Activated naive CD4-positive, alpha-beta T cell treated with anti-CD3 and anti-CD28 coated beads for 36 hours (primary cell): ENCODE measurements around the gene INPP5K. TPM values are rescaled to one million over a fixed set of nuclear protein-coding genes. Genes with fewer than 3 reads are reported as not detected.
"Not testable (repeated sequence)": the region's sequence is repeated elsewhere in the genome, so short reads cannot be mapped to it uniquely, and the experiment has no call there.

ENCODE experiments used
- CTCF ChIA-PET: fragments of 350-600 bp; sonication (Branson Sonifier 250); formaldehyde crosslinking; loops from one replicate; lab custom pipeline; 2021; ENCODE audit warnings: antibody characterized with exemption; lab: Charles Lee
- DNase-seq: peaks from one replicate; pipeline ENCODE4 v3.0.0-alpha.2; 2020
- H3K27ac Mint-ChIP-seq: one replicate; pipeline ENCODE4 v1.8.0; 2021; ENCODE audit warnings: mild to moderate bottlenecking, mixed read lengths
- H3K27me3 Mint-ChIP-seq: one replicate; pipeline ENCODE4 v1.8.0; 2021; ENCODE audit warnings: low read depth, mixed read lengths
- H3K36me3 Mint-ChIP-seq: one replicate; pipeline ENCODE4 v1.8.0; 2021; ENCODE audit warnings: low read depth, mixed read lengths
- H3K4me1 Mint-ChIP-seq: one replicate; pipeline ENCODE4 v1.8.0; 2021; ENCODE audit warnings: low read depth, mixed read lengths
- H3K4me3 Mint-ChIP-seq: one replicate; pipeline ENCODE4 v1.8.0; 2021; ENCODE audit warnings: mild to moderate bottlenecking, moderate library complexity, mixed read lengths
- H3K9me3 Mint-ChIP-seq: one replicate; pipeline ENCODE4 v1.8.0; 2021; ENCODE audit warnings: mixed read lengths
- intact Hi-C: fragments of 100-400 bp; cut with micrococcal nuclease; formaldehyde crosslinking; loops from one replicate; pipeline ENCODE4 v1.15.1; 2023
- total RNA-seq, 2 experiments: library from RNA; stranded (reverse); gene quantifications; one replicate each; pipeline ENCODE4 v1.2.3, GENCODE V29; 2021

INPP5K gene
- total RNA-seq, 2 experiments from 2014 or later = 17.1 to 18.2 TPM

DNA sequence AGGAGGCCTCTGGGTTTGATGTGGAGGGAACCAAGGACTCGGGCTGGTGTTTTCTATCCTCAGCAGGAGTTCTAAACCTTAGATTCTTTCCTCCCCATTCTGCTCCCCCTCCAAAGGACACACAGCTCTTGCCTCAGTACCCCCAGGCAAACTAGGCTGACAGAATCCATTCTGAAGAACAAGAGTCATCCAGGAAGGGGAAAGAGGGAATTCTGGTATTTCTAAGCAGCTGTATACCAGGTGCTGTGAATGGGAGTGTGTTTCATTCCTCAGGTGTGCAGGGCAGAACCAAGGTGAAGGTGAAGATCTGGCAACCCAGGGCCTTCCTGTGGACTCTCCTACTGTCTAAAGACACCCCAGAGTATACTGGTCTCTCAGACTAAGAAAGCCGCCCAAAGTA lies 4.1 kb downstream of the INPP5K start:
- no peaks in the 10 kb centered on the region for H3K27me3 Mint-ChIP-seq
- H3K4me3 Mint-ChIP-seq = no peak overlapping the region
- H3K27ac Mint-ChIP-seq = no peak overlapping the region
- peaks cover 16% of the 10 kb centered on the region for H3K4me1 Mint-ChIP-seq
- intact Hi-C loops = no loop called here
- H3K36me3 Mint-ChIP-seq = peaks cover 6% of the 10 kb centered on the region
- no peaks in the 10 kb centered on the region for H3K9me3 Mint-ChIP-seq
- DNase-seq = no peak
- CTCF ChIA-PET = interaction anchor here (1.9 kb wide), 1 partner anchor 147 kb away, joined by 6 read pairs; no protein-coding TSS in a partner anchor

DNA sequence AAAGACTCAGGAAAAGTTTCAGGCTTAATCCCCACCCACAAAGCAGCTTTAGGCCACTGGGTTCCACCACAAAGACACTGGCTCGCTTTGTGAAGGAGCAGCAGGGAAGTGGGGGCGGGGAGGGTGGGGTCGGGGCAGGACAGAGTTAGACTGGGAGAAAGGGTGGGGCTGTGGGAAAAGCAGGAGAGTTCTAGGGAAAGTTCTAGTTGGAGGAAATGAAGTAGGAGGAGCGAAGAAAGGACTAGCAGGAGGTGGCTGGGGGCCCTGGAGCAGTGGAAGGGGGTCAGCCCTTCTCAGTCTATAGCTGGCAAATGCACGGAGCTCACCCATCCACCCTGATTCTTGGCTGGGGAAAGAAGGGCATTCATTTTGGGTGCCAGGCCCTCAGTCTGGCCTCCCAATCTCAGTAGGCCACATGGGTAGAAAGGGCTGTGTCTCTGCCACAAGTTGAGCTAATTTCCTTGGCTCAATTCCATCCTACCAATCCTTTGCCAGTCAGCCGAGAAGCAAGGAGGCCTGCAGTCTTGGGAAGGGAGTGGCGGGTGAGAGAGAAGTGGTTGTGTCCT lies 4.6 kb downstream of the INPP5K start:
- Mint-ChIP-seq H3K4me3 (no peak overlapping the region), H3K27me3 (no peaks in the 10 kb centered on the region), H3K36me3 (peaks cover 6% of the 10 kb centered on the region), H3K27ac (no peak overlapping the region), H3K9me3 (no peaks in the 10 kb centered on the region), H3K4me1 (peaks cover 16% of the 10 kb centered on the region)
- intact Hi-C loops = no loop called here
- DNase-seq = no peak
- CTCF ChIA-PET = interaction anchor here (1.9 kb wide), 1 partner anchor 146 kb away, joined by 6 read pairs; no protein-coding TSS in a partner anchor

DNA sequence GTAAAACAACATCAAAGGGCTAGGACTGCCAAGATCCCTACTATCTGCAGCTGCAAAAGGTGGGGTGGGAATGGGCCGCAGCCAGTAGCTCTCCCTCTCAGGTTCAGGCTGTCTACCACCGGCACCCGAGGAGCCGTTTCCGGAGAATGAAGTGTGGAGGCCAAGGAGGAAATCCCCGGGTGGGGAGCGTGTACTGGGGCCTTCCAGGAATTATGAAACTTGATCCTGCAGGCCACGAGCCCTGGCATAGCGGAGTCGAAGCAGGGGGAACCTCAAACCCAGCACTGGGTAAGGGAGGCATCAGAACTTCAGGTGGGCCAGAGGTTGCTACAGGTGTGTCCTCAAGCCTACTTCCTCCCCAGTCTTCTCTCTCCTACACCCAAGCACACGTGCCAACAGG lies 5.1 kb downstream of the INPP5K start:
- H3K36me3 Mint-ChIP-seq = peaks cover 6% of the 10 kb centered on the region
- no peak overlapping the region for H3K4me3 Mint-ChIP-seq
- intact Hi-C loops = no loop called here
- DNase-seq = no peak
- no peaks in the 10 kb centered on the region for H3K9me3 Mint-ChIP-seq
- peaks cover 16% of the 10 kb centered on the region for H3K4me1 Mint-ChIP-seq
- CTCF ChIA-PET = interaction anchor here (1.5 to 1.9 kb wide), 2 partner anchors 16 to 146 kb away, joined by 3 to 6 read pairs; no protein-coding TSS in a partner anchor
- H3K27ac Mint-ChIP-seq = no peak overlapping the region
- no peaks in the 10 kb centered on the region for H3K27me3 Mint-ChIP-seq

DNA sequence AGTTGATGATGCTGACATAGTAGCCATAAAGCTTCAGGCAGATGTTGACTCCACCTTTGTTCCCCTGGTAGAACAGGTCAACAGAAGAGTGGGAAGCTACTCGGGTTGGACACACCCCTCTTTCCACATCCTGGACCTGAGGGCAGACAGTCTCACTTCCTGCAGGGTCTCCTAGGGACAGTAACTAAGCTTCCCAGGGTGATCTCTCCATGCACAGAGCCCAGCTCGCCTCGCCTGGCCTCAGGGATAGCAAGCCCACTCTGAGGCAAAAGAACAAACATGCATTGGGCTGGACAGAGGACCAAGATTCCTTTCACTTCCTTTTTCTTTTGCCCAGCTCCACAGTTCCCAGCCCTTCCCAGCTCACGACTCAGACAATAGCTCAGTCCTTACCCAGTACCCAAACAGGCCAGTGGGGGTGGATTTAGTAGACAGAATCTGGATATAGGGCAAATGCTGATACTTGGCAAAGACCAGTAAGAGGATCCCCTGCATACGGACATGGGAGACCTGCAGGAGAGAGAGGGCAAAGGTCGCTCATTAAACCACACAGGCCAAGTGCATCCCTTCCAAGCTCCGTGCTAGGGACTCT lies 7.0 kb downstream of the INPP5K start:
- Mint-ChIP-seq H3K27ac (no peak overlapping the region), H3K4me3 (no peak overlapping the region), H3K27me3 (no peaks in the 10 kb centered on the region), H3K9me3 (no peaks in the 10 kb centered on the region), H3K4me1 (peaks cover 6% of the 10 kb centered on the region), H3K36me3 (peaks cover 9% of the 10 kb centered on the region)
- DNase-seq = no peak
- CTCF ChIA-PET = interaction anchor here (1.0 kb wide), 1 partner anchor 8 kb away, joined by 3 read pairs; no protein-coding TSS in a partner anchor
- intact Hi-C loops = no loop called here

DNA sequence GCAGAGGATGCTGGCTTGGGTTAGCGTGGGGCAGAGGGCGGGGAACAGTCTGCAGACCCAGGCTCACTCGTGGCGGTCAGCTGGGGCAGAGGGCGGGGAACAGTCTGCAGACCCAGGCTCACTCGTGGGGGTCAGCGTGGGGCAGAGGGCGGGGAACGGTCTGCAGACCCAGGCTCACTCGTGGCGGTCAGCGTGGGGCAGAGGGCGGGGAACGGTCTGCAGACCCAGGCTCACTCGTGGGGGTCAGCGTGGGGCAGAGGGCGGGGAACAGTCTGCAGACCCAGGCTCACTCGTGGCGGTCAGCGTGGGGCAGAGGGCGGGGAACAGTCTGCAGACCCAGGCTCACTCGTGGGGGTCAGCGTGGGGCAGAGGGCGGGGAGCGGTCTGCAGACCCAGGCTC lies 7.7 kb downstream of the INPP5K start:
- H3K27ac Mint-ChIP-seq, H3K4me3 Mint-ChIP-seq, H3K9me3 Mint-ChIP-seq, H3K4me1 Mint-ChIP-seq, DNase-seq, intact Hi-C loops, H3K36me3 Mint-ChIP-seq, H3K27me3 Mint-ChIP-seq, CTCF ChIA-PET: not testable (repeated sequence)

DNA sequence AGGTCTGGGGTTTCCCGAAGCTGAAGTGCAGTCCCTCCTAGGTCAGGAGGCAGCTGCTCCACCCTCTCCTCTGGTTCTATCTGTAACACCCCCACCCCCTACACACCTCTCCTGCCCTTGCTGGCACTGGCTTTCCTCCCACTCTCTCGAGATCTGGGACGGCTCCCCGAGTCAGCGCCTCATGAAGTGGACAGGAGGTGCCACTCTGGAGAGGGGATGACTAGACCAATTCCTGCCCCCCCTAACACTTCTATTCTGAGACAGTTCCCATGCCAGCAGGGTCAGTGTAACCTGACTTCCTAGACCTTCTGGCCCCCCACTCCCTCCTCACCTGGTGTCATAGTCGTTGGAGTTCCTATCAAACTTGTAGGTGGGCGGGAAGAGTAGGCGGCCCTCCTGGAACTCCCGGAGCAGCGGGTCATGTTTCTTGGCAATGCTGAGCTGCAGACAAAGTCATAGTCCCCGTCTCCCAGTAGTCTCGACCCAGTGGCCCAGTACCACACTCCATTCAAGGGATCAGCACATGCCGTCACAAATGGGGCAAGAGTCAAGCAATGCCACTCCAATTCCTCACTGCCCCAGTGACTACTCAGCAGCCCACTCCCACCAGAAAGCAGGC lies 9.7 kb downstream of the INPP5K start:
- no peaks in the 10 kb centered on the region for H3K9me3 Mint-ChIP-seq
- no peak for DNase-seq
- CTCF ChIA-PET = no interaction called here
- H3K27ac Mint-ChIP-seq = no peak overlapping the region
- intact Hi-C loops = no loop called here
- H3K36me3 Mint-ChIP-seq = peaks cover 6% of the 10 kb centered on the region
- no peak overlapping the region for H3K4me3 Mint-ChIP-seq
- peaks cover 2% of the 10 kb centered on the region for H3K4me1 Mint-ChIP-seq
- H3K27me3 Mint-ChIP-seq = no peaks in the 10 kb centered on the region

DNA sequence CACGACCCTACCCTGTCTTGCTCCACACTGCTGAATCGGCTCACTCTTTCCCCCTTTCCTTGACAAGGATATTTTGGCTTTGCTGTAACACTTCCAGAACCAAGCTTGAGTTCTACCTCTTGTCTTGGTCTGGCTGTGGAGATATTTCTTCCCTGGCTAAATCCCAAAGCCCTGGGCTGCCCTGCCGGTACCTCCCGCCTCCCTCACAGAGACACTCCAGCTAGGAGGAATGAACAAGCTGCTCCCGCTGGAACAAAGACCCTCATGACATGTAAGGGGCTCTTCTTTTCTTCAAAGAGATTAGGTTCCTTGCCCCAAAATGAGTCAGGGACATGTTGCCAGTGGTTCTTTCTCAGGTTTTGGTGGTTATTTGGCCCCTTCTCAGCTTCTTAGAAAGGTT lies 10.8 kb downstream of the INPP5K start:
- H3K9me3 Mint-ChIP-seq = no peaks in the 10 kb centered on the region
- DNase-seq = no peak
- H3K36me3 Mint-ChIP-seq = peaks cover 6% of the 10 kb centered on the region
- no peak overlapping the region for H3K4me3 Mint-ChIP-seq
- no peaks in the 10 kb centered on the region for H3K27me3 Mint-ChIP-seq
- CTCF ChIA-PET = interaction anchor here (1.1 to 1.4 kb wide), 2 partner anchors 11 to 125 kb away, joined by 3 to 6 read pairs; partner anchors contain the start of gene INPP5K
- H3K4me1 Mint-ChIP-seq = peaks cover 2% of the 10 kb centered on the region
- H3K27ac Mint-ChIP-seq = no peak overlapping the region
- intact Hi-C loops = no loop called here

DNA sequence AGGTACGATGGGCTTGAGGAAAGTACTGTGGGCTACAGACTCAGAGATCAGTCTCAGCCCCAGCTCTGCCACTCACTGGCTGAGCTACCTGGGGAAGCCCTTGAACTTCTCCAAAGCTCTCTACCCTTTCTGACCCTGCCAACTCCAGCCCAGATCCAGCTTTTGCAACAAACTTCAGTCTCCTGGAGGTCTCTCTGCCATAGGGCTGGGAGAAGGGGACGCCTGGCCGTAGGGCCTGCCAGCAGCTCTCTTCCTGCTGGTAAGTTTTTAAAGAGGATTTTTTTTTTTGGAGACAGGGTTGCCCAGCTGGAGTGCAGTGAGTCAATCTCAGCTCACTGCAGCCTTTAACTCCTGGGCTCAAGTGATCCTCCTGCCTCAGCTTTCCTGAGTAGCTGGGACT lies 11.5 kb downstream of the INPP5K start:
- Mint-ChIP-seq H3K4me3 (no peak overlapping the region), H3K4me1 (peaks cover 2% of the 10 kb centered on the region), H3K27me3 (no peaks in the 10 kb centered on the region), H3K36me3 (peaks cover 6% of the 10 kb centered on the region), H3K27ac (no peak overlapping the region), H3K9me3 (no peaks in the 10 kb centered on the region)
- intact Hi-C loops = no loop called here
- no peak for DNase-seq
- CTCF ChIA-PET = interaction anchor here (0.6 to 1.4 kb wide), 5 partner anchors 11 to 140 kb away, joined by 3 to 6 read pairs (median 4); partner anchors contain the start of gene INPP5K

DNA sequence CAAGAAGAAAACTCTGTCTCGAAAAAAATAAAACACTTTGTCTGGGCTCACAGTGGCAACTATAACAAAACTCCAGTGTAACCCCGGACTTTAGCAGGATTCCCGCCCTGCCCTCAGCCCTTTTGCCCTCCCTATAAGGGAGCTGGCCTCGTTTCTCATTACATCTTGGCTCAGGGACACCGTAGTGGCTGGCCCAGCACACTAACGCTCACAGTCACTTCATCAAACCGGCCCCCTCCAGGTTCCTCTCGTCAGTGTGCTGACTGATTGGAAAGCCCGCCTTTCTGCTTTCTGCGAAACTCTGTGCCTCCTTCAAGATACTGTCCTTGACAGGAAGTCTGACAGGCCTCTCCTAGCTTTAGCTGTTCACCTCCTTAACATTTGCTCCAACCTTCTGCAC lies 12.7 kb downstream of the INPP5K start:
- peaks cover 6% of the 10 kb centered on the region for H3K36me3 Mint-ChIP-seq
- no peaks in the 10 kb centered on the region for H3K27me3 Mint-ChIP-seq
- no peaks in the 10 kb centered on the region for H3K9me3 Mint-ChIP-seq
- H3K4me3 Mint-ChIP-seq = no peak overlapping the region
- CTCF ChIA-PET = interaction anchor here (1.2 kb wide), 1 partner anchor 29 kb away, joined by 3 read pairs; no protein-coding TSS in a partner anchor
- intact Hi-C loops = no loop called here
- no peak for DNase-seq
- H3K27ac Mint-ChIP-seq = no peak overlapping the region
- H3K4me1 Mint-ChIP-seq = no peaks in the 10 kb centered on the region

DNA sequence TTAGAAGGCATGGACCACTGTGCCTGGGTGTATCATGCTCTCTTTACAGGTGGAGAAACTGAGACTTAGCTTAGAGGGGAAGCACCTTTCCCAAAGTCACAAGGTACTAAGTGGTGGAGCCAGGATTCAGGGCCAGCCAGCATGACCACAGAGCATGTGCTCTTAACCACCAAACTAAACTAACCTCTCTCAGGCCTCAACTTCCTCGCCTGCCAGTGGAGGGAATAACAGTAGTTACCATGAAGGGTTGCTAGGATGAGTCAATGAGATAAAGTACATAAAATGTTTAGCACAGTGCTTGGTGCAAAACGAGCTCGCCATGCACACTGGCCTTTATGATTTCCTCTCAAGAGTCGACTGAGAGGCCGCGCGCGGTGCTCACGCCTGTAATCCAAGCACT lies 17.5 kb downstream of the INPP5K start:
- H3K4me1 Mint-ChIP-seq = no peaks in the 10 kb centered on the region
- no peak overlapping the region for H3K27ac Mint-ChIP-seq
- no peaks in the 10 kb centered on the region for H3K27me3 Mint-ChIP-seq
- no peaks in the 10 kb centered on the region for H3K36me3 Mint-ChIP-seq
- intact Hi-C loops = no loop called here
- no peak for DNase-seq
- no peaks in the 10 kb centered on the region for H3K9me3 Mint-ChIP-seq
- CTCF ChIA-PET = no interaction called here
- no peak overlapping the region for H3K4me3 Mint-ChIP-seq

DNA sequence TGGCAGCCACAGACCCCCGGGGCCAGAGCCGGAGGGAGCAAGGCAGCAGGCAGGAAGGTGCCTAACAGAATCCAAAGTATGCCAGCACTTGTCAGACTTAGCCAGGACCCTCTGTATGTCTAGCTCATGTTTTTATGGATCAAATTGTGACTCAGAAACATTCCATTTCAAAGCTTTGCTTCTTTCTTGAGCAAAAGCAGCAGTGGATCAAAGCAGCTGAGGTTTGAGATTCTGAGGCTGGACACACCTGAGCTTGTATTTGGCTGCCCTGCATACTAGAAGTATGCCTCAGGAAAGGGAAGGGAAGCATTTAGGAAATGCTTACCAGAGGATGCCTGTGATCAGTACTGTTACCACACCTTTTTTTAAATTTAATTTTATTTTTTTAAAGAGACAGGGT lies 18.2 kb downstream of the INPP5K start:
- intact Hi-C loops = no loop called here
- no peak for DNase-seq
- no peaks in the 10 kb centered on the region for H3K9me3 Mint-ChIP-seq
- H3K36me3 Mint-ChIP-seq = no peaks in the 10 kb centered on the region
- H3K4me1 Mint-ChIP-seq = no peaks in the 10 kb centered on the region
- CTCF ChIA-PET = no interaction called here
- no peak overlapping the region for H3K27ac Mint-ChIP-seq
- no peak overlapping the region for H3K4me3 Mint-ChIP-seq
- no peaks in the 10 kb centered on the region for H3K27me3 Mint-ChIP-seq

DNA sequence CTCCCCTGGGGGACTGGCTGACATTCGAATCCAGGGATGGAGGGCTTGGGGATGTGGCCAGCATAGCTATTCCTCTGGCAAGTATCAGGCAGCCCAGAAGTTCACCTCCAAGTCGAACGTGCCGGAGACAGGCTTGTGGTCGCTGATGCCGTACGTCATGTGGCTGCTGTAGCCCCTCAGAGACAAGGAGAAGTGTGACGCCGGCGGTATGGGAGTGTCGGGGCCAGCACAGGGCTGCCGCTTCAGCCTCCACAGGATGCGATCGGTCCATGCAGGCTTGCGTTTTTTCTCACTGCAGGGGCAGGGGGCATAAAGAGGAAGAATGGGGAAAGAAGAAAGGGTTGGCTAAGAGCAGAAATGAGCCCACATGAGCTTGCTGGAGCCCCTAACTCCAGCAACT lies 18.6 kb downstream of the INPP5K start:
- Mint-ChIP-seq H3K27ac (no peak overlapping the region), H3K9me3 (no peaks in the 10 kb centered on the region), H3K4me3 (no peak overlapping the region), H3K4me1 (peaks cover 2% of the 10 kb centered on the region), H3K36me3 (no peaks in the 10 kb centered on the region), H3K27me3 (no peaks in the 10 kb centered on the region)
- DNase-seq = no peak
- CTCF ChIA-PET = no interaction called here
- intact Hi-C loops = no loop called here

DNA sequence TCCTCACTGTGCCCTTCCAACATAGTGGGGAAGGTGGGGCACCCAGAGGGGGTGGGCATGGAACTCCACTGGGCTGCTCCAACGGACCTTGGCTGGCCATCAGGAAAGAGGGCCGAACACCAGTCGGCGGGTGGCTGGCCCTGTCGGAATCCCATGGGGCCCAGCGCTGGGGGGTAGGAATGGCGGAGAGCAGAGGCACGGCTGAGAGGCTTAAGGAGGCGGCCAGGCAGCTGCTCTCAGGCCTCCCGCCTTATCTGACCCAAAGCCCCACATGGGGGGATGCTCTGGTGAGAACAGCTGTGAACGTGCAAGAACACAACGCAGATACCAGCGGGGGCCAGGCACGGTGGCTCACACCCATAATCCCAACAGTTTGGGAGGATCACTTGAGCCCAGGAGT lies 19.5 kb downstream of the INPP5K start:
- intact Hi-C loops = no loop called here
- no peaks in the 10 kb centered on the region for H3K36me3 Mint-ChIP-seq
- CTCF ChIA-PET = no interaction called here
- peaks cover 5% of the 10 kb centered on the region for H3K27me3 Mint-ChIP-seq
- no peak for DNase-seq
- H3K9me3 Mint-ChIP-seq = no peaks in the 10 kb centered on the region
- H3K4me1 Mint-ChIP-seq = peaks cover 8% of the 10 kb centered on the region
- no peak overlapping the region for H3K4me3 Mint-ChIP-seq
- no peak overlapping the region for H3K27ac Mint-ChIP-seq
